H9 (cell line): Measurements from ENCODE around the gene DACT2. TPM values are rescaled to one million over a fixed set of nuclear protein-coding genes. Genes with fewer than 3 reads are reported as not detected.

Experiments
- DNase-seq: peaks from one replicate; pipeline ENCODE4 v3.0.0-alpha.2; 2017
- H2AFZ ChIP-seq: one replicate; pipeline ENCODE4 v1.6.1; 2013; ENCODE audit warnings: mild to moderate bottlenecking, low read length, control low read depth, moderate library complexity
- H2AK5ac ChIP-seq: 2 replicates; pipeline ENCODE4 v1.6.1; 2013; ENCODE audit warnings: low read length, control low read depth, mixed read lengths; ENCODE audit not compliant: insufficient read length
- H2BK120ac ChIP-seq: one replicate; pipeline ENCODE4 v1.6.1; 2013; ENCODE audit warnings: low read depth, mild to moderate bottlenecking, low read length, control low read depth, inconsistent platforms; ENCODE audit not compliant: poor library complexity, severe bottlenecking
- H2BK12ac ChIP-seq: 2 replicates; pipeline ENCODE4 v1.6.1; 2013; ENCODE audit warnings: low read length, control low read depth, mixed read lengths, low read depth; ENCODE audit not compliant: insufficient read length
- H2BK15ac ChIP-seq: 2 replicates; pipeline ENCODE4 v1.6.1; 2013; ENCODE audit warnings: low read depth, low read length, control low read depth
- H2BK20ac ChIP-seq: one replicate; pipeline ENCODE4 v1.6.1; 2013; ENCODE audit warnings: low read depth, mild to moderate bottlenecking, low read length, control low read depth, inconsistent platforms; ENCODE audit not compliant: poor library complexity, severe bottlenecking
- H2BK5ac ChIP-seq: 2 replicates; pipeline ENCODE4 v1.6.1; 2013; ENCODE audit warnings: low read length, control low read depth, mixed read lengths; ENCODE audit not compliant: insufficient read length
- H3K14ac ChIP-seq: 2 replicates; pipeline ENCODE4 v1.6.1; 2013; ENCODE audit warnings: low read length, control low read depth; ENCODE audit not compliant: insufficient read depth
- H3K18ac ChIP-seq: 2 replicates; pipeline ENCODE4 v1.6.1; 2013; ENCODE audit warnings: low read depth, mild to moderate bottlenecking, mixed read lengths, low read length, control low read depth; ENCODE audit not compliant: insufficient read length
- H3K23ac ChIP-seq: 2 replicates; pipeline ENCODE4 v1.6.1; 2013; ENCODE audit warnings: low read length, control low read depth, mixed read lengths, low read depth; ENCODE audit not compliant: insufficient read length
- H3K23me2 ChIP-seq: 2 replicates; pipeline ENCODE4 v1.6.1; 2013; ENCODE audit warnings: low read depth, mild to moderate bottlenecking, mixed read lengths, low read length, control low read depth; ENCODE audit not compliant: insufficient read length, poor library complexity, severe bottlenecking
- H3K27ac ChIP-seq: 2 replicates; pipeline ENCODE4 v1.5.1; 2013; ENCODE audit warnings: low read length, control low read depth, mixed read lengths, low read depth; ENCODE audit not compliant: insufficient read length
- H3K27me3 ChIP-seq: 2 replicates; pipeline ENCODE4 v1.6.1; 2013; ENCODE audit warnings: low read length, control low read depth, inconsistent platforms; ENCODE audit not compliant: insufficient read depth
- H3K4ac ChIP-seq: 2 replicates; pipeline ENCODE4 v1.6.1; 2013; ENCODE audit warnings: low read depth, mild to moderate bottlenecking, control low read depth, inconsistent platforms, low read length, moderate library complexity
- H3K4me1 ChIP-seq: 2 replicates; pipeline ENCODE4 v1.6.1; 2013; ENCODE audit warnings: low read length, control low read depth, inconsistent platforms; ENCODE audit not compliant: insufficient read depth
- H3K4me2 ChIP-seq: 2 replicates; pipeline ENCODE4 v1.6.1; 2013; ENCODE audit warnings: low read length, control low read depth, mixed read lengths; ENCODE audit not compliant: insufficient read length, insufficient read depth
- H3K56ac ChIP-seq: 2 replicates; pipeline ENCODE4 v1.6.1; 2013; ENCODE audit warnings: low read depth, mild to moderate bottlenecking, mixed read lengths, low read length, control low read depth; ENCODE audit not compliant: insufficient read length
- H3K79me1 ChIP-seq: 2 replicates; pipeline ENCODE4 v1.6.1; 2013; ENCODE audit warnings: low read depth, mild to moderate bottlenecking, moderate library complexity, low read length, control low read depth, inconsistent platforms; ENCODE audit not compliant: insufficient read depth, poor library complexity, severe bottlenecking
- H3K79me2 ChIP-seq: 2 replicates; pipeline ENCODE4 v1.6.1; 2013; ENCODE audit warnings: low read length, control low read depth, inconsistent platforms; ENCODE audit not compliant: insufficient read depth
- H3K9ac ChIP-seq: 2 replicates; pipeline ENCODE4 v1.6.1; 2013; ENCODE audit warnings: low read length, control low read depth, mixed read lengths; ENCODE audit not compliant: insufficient read length; ENCODE audit errors: extremely low read depth
- H3K9me3 ChIP-seq: one replicate; pipeline ENCODE4 v1.6.1; 2013; ENCODE audit warnings: low read depth, low read length, inconsistent platforms; ENCODE audit not compliant: control insufficient read depth
- H3T11ph ChIP-seq: one replicate; pipeline ENCODE4 v1.6.1; 2013; ENCODE audit warnings: mild to moderate bottlenecking, low read length, control low read depth, inconsistent platforms
- H4K20me1 ChIP-seq: one replicate; pipeline ENCODE4 v1.6.1; 2013; ENCODE audit not compliant: control insufficient read depth, insufficient read length, insufficient read depth
- H4K5ac ChIP-seq: 2 replicates; pipeline ENCODE4 v1.6.1; 2013; ENCODE audit warnings: low read depth, mild to moderate bottlenecking, mixed read lengths, low read length, control low read depth; ENCODE audit not compliant: insufficient read length
- H4K8ac ChIP-seq: replicated peaks from 2 replicates; pipeline ENCODE4 v1.6.1; 2013; ENCODE audit warnings: low read length, control low read depth, mixed read lengths, low read depth; ENCODE audit not compliant: insufficient read length
- H4K91ac ChIP-seq: 2 replicates; pipeline ENCODE4 v1.6.1; 2013; ENCODE audit warnings: low read depth, mild to moderate bottlenecking, moderate library complexity, mixed read lengths, low read length, control low read depth; ENCODE audit not compliant: insufficient read length
- H3K27ac Mint-ChIP-seq, 3 experiments: 2 replicates in 2 of 3; 3 replicates in 1 of 3; pipeline ENCODE4 v1.8.0; 2020 to 2021; ENCODE audit warnings: mixed read lengths in 3 of 3, mild to moderate bottlenecking in 1 of 3, moderate library complexity in 1 of 3
- H3K27me3 Mint-ChIP-seq: 2 replicates; pipeline ENCODE4 v1.8.0; 2021; ENCODE audit warnings: low read depth, mild to moderate bottlenecking, moderate library complexity, mixed read lengths
- H3K36me3 Mint-ChIP-seq, 3 experiments: 2 replicates in 2 of 3; 3 replicates in 1 of 3; pipeline ENCODE4 v1.8.0; 2020 to 2021; ENCODE audit warnings: low read depth in 3 of 3, mixed read lengths in 3 of 3; ENCODE audit not compliant: insufficient read depth in 1 of 3
- H3K4me1 Mint-ChIP-seq, 2 experiments: 2 replicates each; pipeline ENCODE4 v1.8.0; 2020; ENCODE audit warnings: mixed read lengths in 2 of 2
- H3K4me3 Mint-ChIP-seq, 2 experiments: 2 replicates in 1 of 2; 3 replicates in 1 of 2; pipeline ENCODE4 v1.8.0; 2020 to 2021; ENCODE audit warnings: mild to moderate bottlenecking in 2 of 2, mixed read lengths in 2 of 2, moderate library complexity in 1 of 2
- H3K9me3 Mint-ChIP-seq, 2 experiments: 2 replicates in 1 of 2; 3 replicates in 1 of 2; pipeline ENCODE4 v1.8.0; 2020; ENCODE audit warnings: mild to moderate bottlenecking in 2 of 2, mixed read lengths in 2 of 2, moderate library complexity in 1 of 2
- WGBS: extraction: QIAGEN DNeasy Blood & Tissue Kit; methylation state at CpG from one replicate; pipeline ENCODE4 v1.1.7; 2013; ENCODE audit warnings: missing lambda C conversion rate, low lambda C conversion rate, mixed read lengths; ENCODE audit not compliant: insufficient read length; ENCODE audit errors: extremely low coverage; 5-methylcytosine and 5-hydroxymethylcytosine counted together
- total RNA-seq: library from RNA; stranded (reverse); gene quantifications from 2 replicates; pipeline ENCODE4 v1.2.1, GENCODE V29; 2021
- TF ChIP-seq, protein P1 (sequence below): fragments of 200-600 bp; sonication (generic); conservative IDR thresholded peaks from 3 replicates; pipeline ENCODE4 v1.8.0; 2021; ENCODE audit warnings: antibody characterized with exemption, mild to moderate bottlenecking

Gene DACT2
- total RNA-seq, 1 experiment from 2014 or later = 1.8 TPM

- TF ChIP-seq, protein P1, sequence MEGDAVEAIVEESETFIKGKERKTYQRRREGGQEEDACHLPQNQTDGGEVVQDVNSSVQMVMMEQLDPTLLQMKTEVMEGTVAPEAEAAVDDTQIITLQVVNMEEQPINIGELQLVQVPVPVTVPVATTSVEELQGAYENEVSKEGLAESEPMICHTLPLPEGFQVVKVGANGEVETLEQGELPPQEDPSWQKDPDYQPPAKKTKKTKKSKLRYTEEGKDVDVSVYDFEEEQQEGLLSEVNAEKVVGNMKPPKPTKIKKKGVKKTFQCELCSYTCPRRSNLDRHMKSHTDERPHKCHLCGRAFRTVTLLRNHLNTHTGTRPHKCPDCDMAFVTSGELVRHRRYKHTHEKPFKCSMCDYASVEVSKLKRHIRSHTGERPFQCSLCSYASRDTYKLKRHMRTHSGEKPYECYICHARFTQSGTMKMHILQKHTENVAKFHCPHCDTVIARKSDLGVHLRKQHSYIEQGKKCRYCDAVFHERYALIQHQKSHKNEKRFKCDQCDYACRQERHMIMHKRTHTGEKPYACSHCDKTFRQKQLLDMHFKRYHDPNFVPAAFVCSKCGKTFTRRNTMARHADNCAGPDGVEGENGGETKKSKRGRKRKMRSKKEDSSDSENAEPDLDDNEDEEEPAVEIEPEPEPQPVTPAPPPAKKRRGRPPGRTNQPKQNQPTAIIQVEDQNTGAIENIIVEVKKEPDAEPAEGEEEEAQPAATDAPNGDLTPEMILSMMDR = no peak
- WGBS = no CpG with 5 or more reads among the region's 14 CpGs
These were observed 40.2 kb upstream of the DACT2 start for GRCh38 chr6:168359794-168360193.

More at GRCh38 chr6:168359794-168360193, 40.2 kb upstream of the DACT2 start:
- Histone ChIP-seq H2BK20ac (no peak overlapping the region), H4K5ac (no peak overlapping the region), H3K4ac (no peak overlapping the region), H2AK5ac (no peak overlapping the region), H2AFZ (no peak overlapping the region), H3K79me1 (no peaks in the 10 kb centered on the region), H3K4me2 (no peak overlapping the region), H3K18ac (no peak overlapping the region), H2BK12ac (no peak overlapping the region), H3T11ph (no peak overlapping the region), H2BK5ac (no peak overlapping the region), H4K8ac (no peak overlapping the region), H3K27ac (no peak overlapping the region), H2BK15ac (0 out of 2 replicates have a peak overlapping the region, but pooled peaks have one; percentile 25), H3K79me2 (no peaks in the 10 kb centered on the region), H3K23me2 (no peaks in the 10 kb centered on the region), H3K27me3 (no peaks in the 10 kb centered on the region), H2BK120ac (no peak overlapping the region), H3K9me3 (no peaks in the 10 kb centered on the region), H3K23ac (no peak overlapping the region), H3K14ac (no peak overlapping the region), H3K9ac (no peak overlapping the region), H4K91ac (no peak overlapping the region), H3K4me1 (no peaks in the 10 kb centered on the region), H3K56ac (no peak overlapping the region), H4K20me1 (no peaks in the 10 kb centered on the region)
- Mint-ChIP-seq H3K4me1 (peaks cover 4 to 8% of the 10 kb centered on the region in 2 experiments), H3K4me3 (no peak overlapping the region), H3K27ac (no peak overlapping the region), H3K36me3 (peaks cover 0 to 28% (median 6%) of the 10 kb centered on the region in 3 experiments; a peak in 4 of 7 replicates), H3K27me3 (no peaks in the 10 kb centered on the region; the same call in 1 of the 2 replicates), H3K9me3 (peaks cover 26 to 27% of the 10 kb centered on the region in 2 experiments)
- no peak for DNase-seq
